Measurements from ENCODE around the gene POU2AF1.

POU2AF1 gene

DNA sequence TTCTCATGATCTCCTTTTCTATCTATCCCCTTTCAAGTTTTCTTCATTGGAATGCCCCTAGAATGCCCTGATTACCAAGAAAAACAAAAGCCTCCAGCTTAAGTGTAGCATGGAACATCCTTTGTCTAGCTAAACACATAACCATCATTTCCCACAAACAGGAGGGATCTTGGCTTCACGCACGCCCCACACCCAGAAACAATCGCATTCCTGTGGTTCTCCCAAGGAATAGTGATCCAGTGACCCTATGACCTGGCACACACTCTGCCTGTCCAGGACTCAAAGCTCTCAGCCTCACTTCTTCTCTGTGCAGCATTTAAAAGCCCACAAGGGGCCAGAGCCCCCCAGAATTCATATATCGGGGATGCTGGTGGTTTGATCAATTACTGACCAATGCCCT is 9.3 kb upstream of the POU2AF1 start:
- TF ChIP-seq CREB1 (IDR thresholded peaks at IDR 0.05; ENCODE audit: low read depth) (no peak), YY1 (IDR thresholded peaks at IDR 0.05; ENCODE audit: low read depth) (no peak), FOXM1 (IDR thresholded peaks at IDR 0.05; ENCODE audit: borderline replicate concordance, low read depth) (no peak), ZBTB7A (IDR thresholded peaks at IDR 0.05; ENCODE audit: low read depth) (no peak), TCF12 (IDR thresholded peaks at IDR 0.05; ENCODE audit: low read depth) (no peak), CEBPB (IDR thresholded peaks at IDR 0.05) (no peak), MAX (IDR thresholded peaks at IDR 0.05) (no peak), RAD21 (IDR thresholded peaks at IDR 0.05; ENCODE audit: low read depth) (no peak), NFIC (IDR thresholded peaks at IDR 0.05) (no peak), TAF1 (IDR thresholded peaks at IDR 0.05; ENCODE audit: low read depth) (no peak), EGR1 (IDR thresholded peaks at IDR 0.05) (no peak), TEAD4 (IDR thresholded peaks at IDR 0.05) (no peak), EP300 (IDR thresholded peaks at IDR 0.05; ENCODE audit: borderline replicate concordance) (no peak)
- TF ChIP-seq, protein P1, sequence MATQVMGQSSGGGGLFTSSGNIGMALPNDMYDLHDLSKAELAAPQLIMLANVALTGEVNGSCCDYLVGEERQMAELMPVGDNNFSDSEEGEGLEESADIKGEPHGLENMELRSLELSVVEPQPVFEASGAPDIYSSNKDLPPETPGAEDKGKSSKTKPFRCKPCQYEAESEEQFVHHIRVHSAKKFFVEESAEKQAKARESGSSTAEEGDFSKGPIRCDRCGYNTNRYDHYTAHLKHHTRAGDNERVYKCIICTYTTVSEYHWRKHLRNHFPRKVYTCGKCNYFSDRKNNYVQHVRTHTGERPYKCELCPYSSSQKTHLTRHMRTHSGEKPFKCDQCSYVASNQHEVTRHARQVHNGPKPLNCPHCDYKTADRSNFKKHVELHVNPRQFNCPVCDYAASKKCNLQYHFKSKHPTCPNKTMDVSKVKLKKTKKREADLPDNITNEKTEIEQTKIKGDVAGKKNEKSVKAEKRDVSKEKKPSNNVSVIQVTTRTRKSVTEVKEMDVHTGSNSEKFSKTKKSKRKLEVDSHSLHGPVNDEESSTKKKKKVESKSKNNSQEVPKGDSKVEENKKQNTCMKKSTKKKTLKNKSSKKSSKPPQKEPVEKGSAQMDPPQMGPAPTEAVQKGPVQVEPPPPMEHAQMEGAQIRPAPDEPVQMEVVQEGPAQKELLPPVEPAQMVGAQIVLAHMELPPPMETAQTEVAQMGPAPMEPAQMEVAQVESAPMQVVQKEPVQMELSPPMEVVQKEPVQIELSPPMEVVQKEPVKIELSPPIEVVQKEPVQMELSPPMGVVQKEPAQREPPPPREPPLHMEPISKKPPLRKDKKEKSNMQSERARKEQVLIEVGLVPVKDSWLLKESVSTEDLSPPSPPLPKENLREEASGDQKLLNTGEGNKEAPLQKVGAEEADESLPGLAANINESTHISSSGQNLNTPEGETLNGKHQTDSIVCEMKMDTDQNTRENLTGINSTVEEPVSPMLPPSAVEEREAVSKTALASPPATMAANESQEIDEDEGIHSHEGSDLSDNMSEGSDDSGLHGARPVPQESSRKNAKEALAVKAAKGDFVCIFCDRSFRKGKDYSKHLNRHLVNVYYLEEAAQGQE (IDR thresholded peaks at IDR 0.05; ENCODE audit: low read depth): no peak
- TF ChIP-seq, protein P2, sequence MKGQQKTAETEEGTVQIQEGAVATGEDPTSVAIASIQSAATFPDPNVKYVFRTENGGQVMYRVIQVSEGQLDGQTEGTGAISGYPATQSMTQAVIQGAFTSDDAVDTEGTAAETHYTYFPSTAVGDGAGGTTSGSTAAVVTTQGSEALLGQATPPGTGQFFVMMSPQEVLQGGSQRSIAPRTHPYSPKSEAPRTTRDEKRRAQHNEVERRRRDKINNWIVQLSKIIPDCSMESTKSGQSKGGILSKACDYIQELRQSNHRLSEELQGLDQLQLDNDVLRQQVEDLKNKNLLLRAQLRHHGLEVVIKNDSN (IDR thresholded peaks at IDR 0.05): no peak

- no peak for TF ChIP-seq ZBTB7A (IDR thresholded peaks at IDR 0.05; ENCODE audit: low read depth)
- TF ChIP-seq, protein P2 (IDR thresholded peaks at IDR 0.05): no peak
- TF ChIP-seq RAD21 (IDR thresholded peaks at IDR 0.05; ENCODE audit: low read depth): no peak
- TF ChIP-seq YY1 (IDR thresholded peaks at IDR 0.05; ENCODE audit: low read depth): no peak
- TF ChIP-seq EGR1 (IDR thresholded peaks at IDR 0.05): no peak
- TF ChIP-seq TCF12 (IDR thresholded peaks at IDR 0.05; ENCODE audit: low read depth): no peak
- no peak for TF ChIP-seq CEBPB (IDR thresholded peaks at IDR 0.05)
- TF ChIP-seq MAX (IDR thresholded peaks at IDR 0.05): no peak
- TF ChIP-seq TEAD4 (IDR thresholded peaks at IDR 0.05): no peak
- no peak for TF ChIP-seq TAF1 (IDR thresholded peaks at IDR 0.05; ENCODE audit: low read depth)
- TF ChIP-seq, protein P1 (IDR thresholded peaks at IDR 0.05; ENCODE audit: low read depth): no peak
- TF ChIP-seq EP300 (IDR thresholded peaks at IDR 0.05; ENCODE audit: borderline replicate concordance): no peak
- no peak for TF ChIP-seq CREB1 (IDR thresholded peaks at IDR 0.05; ENCODE audit: low read depth)
- TF ChIP-seq FOXM1 (IDR thresholded peaks at IDR 0.05; ENCODE audit: borderline replicate concordance, low read depth): no peak
- no peak for TF ChIP-seq NFIC (IDR thresholded peaks at IDR 0.05)
These were observed 8.3 kb upstream of the POU2AF1 start for GRCh38 chr11:111387363-111387762.

DNA sequence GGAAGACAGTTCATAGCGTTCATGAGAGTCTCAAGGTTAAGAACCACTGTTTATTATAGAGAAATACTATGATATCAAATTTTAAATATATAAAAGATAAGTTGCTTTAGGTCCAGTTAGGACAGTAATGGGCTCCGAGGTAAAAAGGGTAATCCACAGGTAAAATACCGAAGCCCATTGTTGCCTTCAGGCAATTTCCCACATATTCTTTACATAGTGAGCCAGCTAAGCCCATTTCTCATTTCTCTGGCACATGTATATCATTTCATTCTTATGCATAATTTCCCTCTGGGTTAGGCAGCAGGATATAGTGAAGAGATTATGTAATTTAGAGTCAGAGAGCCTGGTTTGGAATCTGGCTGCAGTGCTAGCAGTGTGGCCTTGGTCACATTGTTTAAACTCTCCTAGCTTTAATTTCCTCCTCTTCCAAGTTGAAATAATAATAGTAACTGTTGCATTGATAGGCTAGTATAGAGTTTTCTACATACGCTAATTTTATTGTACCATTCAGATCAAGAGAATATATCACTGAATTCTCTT is 7.6 kb upstream of the POU2AF1 start:
- no peak for TF ChIP-seq NFIC (IDR thresholded peaks at IDR 0.05)
- TF ChIP-seq, protein P2 (IDR thresholded peaks at IDR 0.05): no peak
- TF ChIP-seq TCF12 (IDR thresholded peaks at IDR 0.05; ENCODE audit: low read depth): no peak
- TF ChIP-seq, protein P1 (IDR thresholded peaks at IDR 0.05; ENCODE audit: low read depth): no peak
- TF ChIP-seq MAX (IDR thresholded peaks at IDR 0.05): no peak
- TF ChIP-seq RAD21 (IDR thresholded peaks at IDR 0.05; ENCODE audit: low read depth): no peak
- TF ChIP-seq CREB1 (IDR thresholded peaks at IDR 0.05; ENCODE audit: low read depth): no peak
- no peak for TF ChIP-seq TAF1 (IDR thresholded peaks at IDR 0.05; ENCODE audit: low read depth)
- no peak for TF ChIP-seq EP300 (IDR thresholded peaks at IDR 0.05; ENCODE audit: borderline replicate concordance)
- no peak for TF ChIP-seq FOXM1 (IDR thresholded peaks at IDR 0.05; ENCODE audit: borderline replicate concordance, low read depth)
- no peak for TF ChIP-seq YY1 (IDR thresholded peaks at IDR 0.05; ENCODE audit: low read depth)
- no peak for TF ChIP-seq TEAD4 (IDR thresholded peaks at IDR 0.05)
- no peak for TF ChIP-seq EGR1 (IDR thresholded peaks at IDR 0.05)
- TF ChIP-seq CEBPB (IDR thresholded peaks at IDR 0.05): no peak
- no peak for TF ChIP-seq ZBTB7A (IDR thresholded peaks at IDR 0.05; ENCODE audit: low read depth)
